22Rv1 (cell line): ENCODE data around the gene AIG1.

Experiments
- H3K27ac ChIP-seq: fragments of 450-650 bp; 2 replicates; pipeline ENCODE4 v1.5.1; 2017
- CTCF ChIP-seq: fragments of 450-650 bp; IDR thresholded peaks from 2 replicates; pipeline ENCODE4 v1.5.1; 2017; ENCODE audit warnings: mild to moderate bottlenecking
- ZFX ChIP-seq: fragments of 450-650 bp; IDR thresholded peaks from 2 replicates; pipeline ENCODE4 v1.6.1; 2017; ENCODE audit warnings: antibody characterized with exemption, borderline replicate concordance

Gene AIG1

GRCh38 chr6:143370812-143371370, 310.2 kb downstream of the AIG1 start:
- no peak for TF ChIP-seq ZFX
- no peak for TF ChIP-seq CTCF
- no peak overlapping the region for H3K27ac ChIP-seq

GRCh38 chr6:143372199-143372882, 311.7 kb downstream of the AIG1 start:
- TF ChIP-seq CTCF (no peak), ZFX (no peak)

GRCh38 chr6:143374014-143374413, 313.3 kb downstream of the AIG1 start:
- no peak overlapping the region for H3K27ac ChIP-seq
- TF ChIP-seq ZFX, result no peak
- no peak for TF ChIP-seq CTCF

More at GRCh38 chr6:143372199-143372882, 311.7 kb downstream of the AIG1 start:
- H3K27ac ChIP-seq, result no peak overlapping the region

- no peak overlapping the region for H3K27ac ChIP-seq
Measured at GRCh38 chr6:143375022-143375585, 314.4 kb downstream of the AIG1 start.

GRCh38 chr6:143376375-143376774, 315.7 kb downstream of the AIG1 start:
- H3K27ac ChIP-seq, result no peak overlapping the region
- no peak for TF ChIP-seq CTCF
- TF ChIP-seq ZFX, result no peak

More at GRCh38 chr6:143375022-143375585, 314.4 kb downstream of the AIG1 start:
- TF ChIP-seq CTCF, result no peak
- no peak for TF ChIP-seq ZFX

GRCh38 chr6:143376861-143377260, 316.2 kb downstream of the AIG1 start:
- no peak overlapping the region for H3K27ac ChIP-seq
- TF ChIP-seq CTCF (no peak), ZFX (no peak)

GRCh38 chr6:143385636-143386035, 324.9 kb downstream of the AIG1 start:
- TF ChIP-seq CTCF (no peak), ZFX (no peak)
- H3K27ac ChIP-seq, result no peak overlapping the region
